GM23338 (cell line): ENCODE results near the gene MRS2. TPM values are rescaled to one million over a fixed set of nuclear protein-coding genes. Genes with fewer than 3 reads are reported as not detected.
A peak's percentile ranks its signal among the peaks of the same experiment; 100 is the strongest.

Experiments
- ATAC-seq: fragments of 200-7000 bp; cut with Tn5 transposase; 3 replicates; pipeline ENCODE4 v1.9.1; 2020
- DNase-seq: peaks from one replicate; pipeline ENCODE4 v3.0.0-alpha.2; 2015; ENCODE audit warnings: low spot score
- H2AFZ ChIP-seq: fragments of 200-600 bp; sonication (generic); 2 replicates; pipeline ENCODE4 v1.8.0; 2016; ENCODE audit warnings: antibody characterized with exemption, mild to moderate bottlenecking, moderate library complexity
- H3F3A ChIP-seq: fragments of 200-600 bp; sonication (generic); replicated peaks from 2 replicates; pipeline ENCODE4 v1.8.0; 2017; ENCODE audit warnings: antibody characterized with exemption, mixed run types, low read depth
- H3K27ac ChIP-seq: fragments of 200-600 bp; sonication (generic); 2 replicates; pipeline ENCODE4 v1.6.1; 2016; ENCODE audit warnings: low read depth
- H3K27me3 ChIP-seq: fragments of 200-600 bp; sonication (generic); 2 replicates; pipeline ENCODE4 v1.8.0; 2016; ENCODE audit warnings: mild to moderate bottlenecking, mixed run types, moderate library complexity; ENCODE audit not compliant: insufficient read depth
- H3K36me3 ChIP-seq: fragments of 200-600 bp; sonication (generic); 2 replicates; pipeline ENCODE4 v1.8.0; 2016; ENCODE audit warnings: mild to moderate bottlenecking; ENCODE audit not compliant: insufficient read depth
- H3K4me1 ChIP-seq: fragments of 200-600 bp; sonication (generic); 2 replicates; pipeline ENCODE4 v1.8.0; 2016; ENCODE audit warnings: mild to moderate bottlenecking, moderate library complexity; ENCODE audit not compliant: insufficient read depth
- H3K4me2 ChIP-seq: fragments of 200-600 bp; sonication (generic); 2 replicates; pipeline ENCODE4 v1.7.1; 2017; ENCODE audit warnings: mixed run types
- H3K4me3 ChIP-seq: fragments of 200-600 bp; sonication (generic); 2 replicates; pipeline ENCODE4 v1.6.1; 2016; ENCODE audit warnings: mixed run types
- H3K79me2 ChIP-seq: fragments of 200-600 bp; sonication (generic); replicated peaks from 2 replicates; pipeline ENCODE4 v1.8.0; 2017; ENCODE audit warnings: mild to moderate bottlenecking; ENCODE audit not compliant: insufficient read depth
- H3K9me2 ChIP-seq: fragments of 200-600 bp; sonication (generic); 2 replicates; pipeline ENCODE4 v1.8.0; 2017; ENCODE audit not compliant: insufficient read depth
- H4K20me1 ChIP-seq: fragments of 200-600 bp; sonication (generic); replicated peaks from 2 replicates; pipeline ENCODE4 v1.8.0; 2017; ENCODE audit warnings: mild to moderate bottlenecking; ENCODE audit not compliant: insufficient read depth
- H3K27ac Mint-ChIP-seq: 2 replicates; pipeline ENCODE4 v1.8.0; 2020; ENCODE audit warnings: inconsistent platforms, mild to moderate bottlenecking, moderate library complexity, mixed read lengths
- H3K27me3 Mint-ChIP-seq: 3 replicates; pipeline ENCODE4 v1.8.0; 2022; ENCODE audit warnings: low read depth, mild to moderate bottlenecking, moderate library complexity, mixed read lengths, inconsistent platforms; ENCODE audit not compliant: insufficient read depth, poor library complexity
- H3K36me3 Mint-ChIP-seq: 3 replicates; pipeline ENCODE4 v1.8.0; 2021; ENCODE audit warnings: low read depth, mild to moderate bottlenecking, inconsistent platforms, moderate library complexity, mixed read lengths
- H3K4me1 Mint-ChIP-seq: 3 replicates; pipeline ENCODE4 v1.8.0; 2020; ENCODE audit warnings: mild to moderate bottlenecking, inconsistent platforms, mixed read lengths
- H3K4me3 Mint-ChIP-seq: 3 replicates; pipeline ENCODE4 v1.8.0; 2021; ENCODE audit warnings: moderate library complexity, mild to moderate bottlenecking, inconsistent platforms, mixed read lengths
- H3K9me3 Mint-ChIP-seq: 3 replicates; pipeline ENCODE4 v1.8.0; 2020; ENCODE audit warnings: moderate library complexity, mild to moderate bottlenecking, inconsistent platforms, mixed read lengths
- CREB1 ChIP-seq: fragments of 250-450 bp; sonication (Bioruptor Pico); IDR thresholded peaks from 2 replicates; pipeline ENCODE4 v1.5.0; 2020; ENCODE audit warnings: low read depth, mild to moderate bottlenecking, moderate library complexity
- CTCF ChIP-seq, 2 experiments: fragments of 200-600 bp in 1 of 2; sonication (generic) in 1 of 2; conservative IDR thresholded peaks; 2 replicates each; pipeline versions ENCODE4 v1.5.1 to v1.6.1; 2016 to 2017; ENCODE audit warnings: antibody characterized with exemption in 2 of 2, low read depth in 2 of 2, mild to moderate bottlenecking in 2 of 2, moderate library complexity in 1 of 2
- ETS1 ChIP-seq: IDR thresholded peaks from 2 replicates; pipeline ENCODE4 v1.6.1; 2016; ENCODE audit warnings: antibody characterized with exemption
- EZH2 ChIP-seq: fragments of 200-600 bp; sonication (generic); IDR thresholded peaks from one replicate; pipeline ENCODE4 v1.8.0; 2017; ENCODE audit warnings: antibody characterized with exemption, mild to moderate bottlenecking, low read depth; ENCODE audit not compliant: unreplicated experiment
- EZH2phosphoT487 ChIP-seq: fragments of 200-600 bp; sonication (generic); IDR thresholded peaks from one replicate; pipeline ENCODE4 v1.8.1; 2018; ENCODE audit warnings: antibody characterized with exemption; ENCODE audit not compliant: unreplicated experiment
- JUNB ChIP-seq: IDR thresholded peaks from one replicate; pipeline ENCODE4 v1.6.1; 2016; ENCODE audit warnings: antibody characterized with exemption; ENCODE audit not compliant: unreplicated experiment
- NANOG ChIP-seq: IDR thresholded peaks from 2 replicates; pipeline ENCODE4 v1.6.1; 2016; ENCODE audit warnings: antibody characterized with exemption, borderline replicate concordance
- POLR2AphosphoS5 ChIP-seq: IDR thresholded peaks from 2 replicates; pipeline ENCODE4 v1.6.1; 2016; ENCODE audit warnings: antibody characterized with exemption, low read depth
- REST ChIP-seq: IDR thresholded peaks from one replicate; pipeline ENCODE4 v1.6.1; 2018; ENCODE audit warnings: antibody characterized with exemption; ENCODE audit not compliant: unreplicated experiment
- STAT1 ChIP-seq: IDR thresholded peaks from one replicate; pipeline ENCODE4 v1.6.1; 2016; ENCODE audit warnings: antibody characterized with exemption; ENCODE audit not compliant: unreplicated experiment
- ZNF114 ChIP-seq: fragments of 250-450 bp; sonication (Bioruptor Pico); IDR thresholded peaks from 2 replicates; pipeline ENCODE4 v1.5.0; 2020; ENCODE audit warnings: mild to moderate bottlenecking, moderate library complexity
- ZNF331 ChIP-seq: fragments of 250-450 bp; sonication (Bioruptor Pico); IDR thresholded peaks from 2 replicates; pipeline ENCODE4 v1.5.0; 2020; ENCODE audit warnings: low read depth, mild to moderate bottlenecking, moderate library complexity
- ZNF462 ChIP-seq: fragments of 250-450 bp; sonication (Bioruptor Pico); IDR thresholded peaks from 2 replicates; pipeline ENCODE4 v1.5.0; 2020; ENCODE audit warnings: mild to moderate bottlenecking, moderate library complexity
- polyA plus RNA-seq: library from polyadenylated mRNA; unstranded; fragments of >200 nt; fragmentation: Nextera tagmentation; extraction: Ambion mirVana; gene quantifications from 2 replicates; pipeline ENCODE4 v1.2.1, GENCODE V29; 2016
- total RNA-seq: library from RNA; depleted of rRNA; stranded (reverse); fragments of >200 nt; shearing (Covaris generic); gene quantifications from 2 replicates; pipeline ENCODE4 v1.2.3, GENCODE V29; 2014

Gene MRS2
- total and polyA plus RNA-seq, 2 experiments from 2014 or later: 80.9 to 125 TPM

- Histone ChIP-seq H3K79me2 (no peaks in the 10 kb centered on the region), H4K20me1 (no peaks in the 10 kb centered on the region), H3K27me3 (no peaks in the 10 kb centered on the region), H3K27ac (no peak overlapping the region), H3K4me1 (no peaks in the 10 kb centered on the region), H2AFZ (peak overlapping the region; percentile 13; the same call in 1 of the 2 replicates), H3K9me2 (no peaks in the 10 kb centered on the region), H3K4me2 (no peak overlapping the region), H3K4me3 (no peak overlapping the region), H3K36me3 (no peaks in the 10 kb centered on the region), H3F3A (no peaks in the 10 kb centered on the region)
- DNase-seq: no peak
- no peak overlapping the region for H3K4me3 Mint-ChIP-seq
- no peak for ATAC-seq
- no peaks in the 10 kb centered on the region for H3K4me1 Mint-ChIP-seq
- no peaks in the 10 kb centered on the region for H3K36me3 Mint-ChIP-seq
- H3K27me3 Mint-ChIP-seq: peaks cover 4% of the 10 kb centered on the region
- TF ChIP-seq NANOG: no peak
- TF ChIP-seq JUNB: no peak
- no peak for TF ChIP-seq ZNF462
- no peak for TF ChIP-seq STAT1
- no peak for TF ChIP-seq POLR2AphosphoS5
- no peak for TF ChIP-seq ETS1
- TF ChIP-seq CTCF (conservative IDR thresholded peaks at IDR 0.05; ENCODE audit: low read depth in 2 of 2): no peak
- no peak for TF ChIP-seq ZNF331 (CRISPR knock-in tag)
- no peak for TF ChIP-seq REST
- TF ChIP-seq CREB1: no peak
- TF ChIP-seq ZNF114: no peak
- no peak for TF ChIP-seq EZH2
- no peak for TF ChIP-seq EZH2phosphoT487
- no peaks in the 10 kb centered on the region; the same call in 2 of the 3 replicates for H3K9me3 Mint-ChIP-seq
- H3K27ac Mint-ChIP-seq: no peak overlapping the region
These were observed 14.9 kb upstream of the MRS2 start for GRCh38 chr6:24387818-24388217.
